Measurements from ENCODE around the gene DLG1. TPM values are rescaled to one million over a fixed set of nuclear protein-coding genes. Genes with fewer than 3 reads are reported as not detected.

The DLG1 gene
- polyA plus RNA-seq, 1 donor from 2014 or later: 43.9 TPM

- Histone ChIP-seq H3K27me3 (ENCODE audit: insufficient read depth, low read depth, low read length) (no peaks in the 10 kb centered on the region), H3F3A (ENCODE audit: insufficient read depth, low read length, poor library complexity, severe bottlenecking) (no peaks in the 10 kb centered on the region), H3K9ac (ENCODE audit: low read length) (no peak overlapping the region), H3K9me3 (ENCODE audit: low read length) (no peaks in the 10 kb centered on the region), H3K9me2 (ENCODE audit: insufficient read depth, low read length) (no peaks in the 10 kb centered on the region), H3K27ac (ENCODE audit: low read length) (no peak overlapping the region), H2AFZ (ENCODE audit: low read depth, low read length) (no peak overlapping the region), H3K79me2 (replicated peaks; ENCODE audit: insufficient read depth, low read length) (no peaks in the 10 kb centered on the region), H3K36me3 (ENCODE audit: insufficient read depth, low read length) (no peaks in the 10 kb centered on the region), H4K20me1 (ENCODE audit: insufficient read depth) (no peaks in the 10 kb centered on the region), H3K4me3 (ENCODE audit: low read length) (no peak overlapping the region), H3K4me2 (ENCODE audit: low read length) (no peak overlapping the region)
- TF ChIP-seq EP300 (conservative IDR thresholded peaks at IDR 0.05; ENCODE audit: poor library complexity, severe bottlenecking) (no peak), POLR2AphosphoS5 (IDR thresholded peaks at IDR 0.05) (no peak)
These were observed 210.0 kb downstream of the DLG1 start for GRCh38 chr3:197088370-197088769.

- Histone ChIP-seq H3F3A (ENCODE audit: insufficient read depth, low read length, poor library complexity, severe bottlenecking) (no peaks in the 10 kb centered on the region), H4K20me1 (ENCODE audit: insufficient read depth) (no peaks in the 10 kb centered on the region), H3K27me3 (ENCODE audit: insufficient read depth, low read depth, low read length) (no peaks in the 10 kb centered on the region), H3K79me2 (replicated peaks; ENCODE audit: insufficient read depth, low read length) (no peaks in the 10 kb centered on the region), H3K4me2 (ENCODE audit: low read length) (no peak overlapping the region), H3K27ac (ENCODE audit: low read length) (no peak overlapping the region), H2AFZ (ENCODE audit: low read depth, low read length) (no peak overlapping the region), H3K36me3 (ENCODE audit: insufficient read depth, low read length) (no peaks in the 10 kb centered on the region), H3K9me2 (ENCODE audit: insufficient read depth, low read length) (no peaks in the 10 kb centered on the region), H3K9me3 (ENCODE audit: low read length) (no peaks in the 10 kb centered on the region), H3K9ac (ENCODE audit: low read length) (no peak overlapping the region), H3K4me3 (ENCODE audit: low read length) (no peak overlapping the region)
- TF ChIP-seq EZH2 (IDR thresholded peaks at IDR 0.05; ENCODE audit: borderline replicate concordance, insufficient read depth, low read length, poor library complexity, severe bottlenecking) (no peak), REST (IDR thresholded peaks at IDR 0.05; ENCODE audit: borderline replicate concordance) (no peak), EP300 (conservative IDR thresholded peaks at IDR 0.05; ENCODE audit: poor library complexity, severe bottlenecking) (no peak), TAF1 (IDR thresholded peaks at IDR 0.05; ENCODE audit: low read depth) (no peak), SMC3 (conservative IDR thresholded peaks at IDR 0.05; ENCODE audit: poor library complexity) (no peak), POLR2AphosphoS5 (IDR thresholded peaks at IDR 0.05) (no peak), CTCF (IDR thresholded peaks at IDR 0.05; ENCODE audit: poor library complexity, severe bottlenecking) (no peak), RAD21 (conservative IDR thresholded peaks at IDR 0.05) (no peak), MXI1 (conservative IDR thresholded peaks at IDR 0.05; ENCODE audit: poor library complexity, severe bottlenecking) (no peak)
These were observed 213.3 kb downstream of the DLG1 start for GRCh38 chr3:197085137-197085536.

- H4K20me1 ChIP-seq (ENCODE audit: insufficient read depth): no peaks in the 10 kb centered on the region
These were observed 214.9 kb downstream of the DLG1 start for GRCh38 chr3:197083486-197083885.

More at GRCh38 chr3:197083486-197083885, 214.9 kb downstream of the DLG1 start:
- no peak for TF ChIP-seq RAD21 (conservative IDR thresholded peaks at IDR 0.05)
- no peak for TF ChIP-seq EZH2 (IDR thresholded peaks at IDR 0.05; ENCODE audit: borderline replicate concordance, insufficient read depth, low read length, poor library complexity, severe bottlenecking)
- TF ChIP-seq POLR2AphosphoS5 (IDR thresholded peaks at IDR 0.05): no peak
- no peak for TF ChIP-seq CTCF (IDR thresholded peaks at IDR 0.05; ENCODE audit: poor library complexity, severe bottlenecking)
- TF ChIP-seq TAF1 (IDR thresholded peaks at IDR 0.05; ENCODE audit: low read depth): no peak
- TF ChIP-seq EP300 (conservative IDR thresholded peaks at IDR 0.05; ENCODE audit: poor library complexity, severe bottlenecking): no peak
- TF ChIP-seq REST (IDR thresholded peaks at IDR 0.05; ENCODE audit: borderline replicate concordance): no peak
- TF ChIP-seq SMC3 (conservative IDR thresholded peaks at IDR 0.05; ENCODE audit: poor library complexity): no peak
- TF ChIP-seq MXI1 (conservative IDR thresholded peaks at IDR 0.05; ENCODE audit: poor library complexity, severe bottlenecking): no peak
- Histone ChIP-seq H3K9me2 (ENCODE audit: insufficient read depth, low read length) (no peaks in the 10 kb centered on the region), H3K4me2 (ENCODE audit: low read length) (no peak overlapping the region), H3K9ac (ENCODE audit: low read length) (no peak overlapping the region), H3K4me3 (ENCODE audit: low read length) (no peak overlapping the region), H3K9me3 (ENCODE audit: low read length) (no peaks in the 10 kb centered on the region), H3F3A (ENCODE audit: insufficient read depth, low read length, poor library complexity, severe bottlenecking) (no peaks in the 10 kb centered on the region), H3K27ac (ENCODE audit: low read length) (no peak overlapping the region), H3K27me3 (ENCODE audit: insufficient read depth, low read depth, low read length) (no peaks in the 10 kb centered on the region), H3K36me3 (ENCODE audit: insufficient read depth, low read length) (no peaks in the 10 kb centered on the region), H3K79me2 (replicated peaks; ENCODE audit: insufficient read depth, low read length) (no peaks in the 10 kb centered on the region), H2AFZ (ENCODE audit: low read depth, low read length) (no peak overlapping the region)

Data from neural cell (in vitro differentiated cells).